Neural progenitor cell (in vitro differentiated cells): ENCODE data around the gene IL1RAPL1. TPM values are rescaled to one million over a fixed set of nuclear protein-coding genes. Genes with fewer than 3 reads are reported as not detected.

ENCODE experiments used
- DNase-seq: peaks from one replicate; pipeline ENCODE4 v3.0.0-alpha.2; 2016; ENCODE audit warnings: low spot score
- H2AFZ ChIP-seq: fragments of 200-600 bp; sonication (generic); replicated peaks from 2 replicates; pipeline ENCODE4 v1.6.1; 2016; ENCODE audit warnings: antibody characterized with exemption
- H3F3A ChIP-seq: fragments of 200-600 bp; sonication (generic); 2 replicates; pipeline ENCODE4 v1.6.1; 2016; ENCODE audit warnings: antibody characterized with exemption, low read depth
- H3K27ac ChIP-seq: fragments of 200-600 bp; sonication (generic); 2 replicates; pipeline ENCODE4 v1.5.1; 2016; ENCODE audit warnings: mild to moderate bottlenecking
- H3K27me3 ChIP-seq: fragments of 200-600 bp; sonication (generic); 2 replicates; pipeline ENCODE4 v1.6.1; 2016; ENCODE audit warnings: mild to moderate bottlenecking, moderate library complexity
- H3K36me3 ChIP-seq: fragments of 200-600 bp; sonication (generic); 2 replicates; pipeline ENCODE4 v1.5.1; 2016
- H3K4me1 ChIP-seq: fragments of 200-600 bp; sonication (generic); 2 replicates; pipeline ENCODE4 v1.6.1; 2016; ENCODE audit warnings: mixed run types
- H3K4me2 ChIP-seq: fragments of 200-600 bp; sonication (generic); 2 replicates; pipeline ENCODE4 v1.6.1; 2016
- H3K4me3 ChIP-seq: fragments of 200-600 bp; sonication (generic); 2 replicates; pipeline ENCODE4 v1.5.1; 2016
- H3K79me2 ChIP-seq: fragments of 200-600 bp; sonication (generic); 2 replicates; pipeline ENCODE4 v1.6.1; 2016; ENCODE audit warnings: low read depth
- H3K9ac ChIP-seq: fragments of 200-600 bp; sonication (generic); 2 replicates; pipeline ENCODE4 v1.6.1; 2016
- H3K9me3 ChIP-seq: fragments of 200-600 bp; sonication (generic); 2 replicates; pipeline ENCODE4 v1.5.1; 2016; ENCODE audit warnings: low read depth
- H4K20me1 ChIP-seq: fragments of 200-600 bp; sonication (generic); 2 replicates; pipeline ENCODE4 v1.6.1; 2016; ENCODE audit warnings: low read depth
- H3K27ac Mint-ChIP-seq: 3 replicates; pipeline ENCODE4 v1.8.0; 2021; ENCODE audit warnings: mixed read lengths
- H3K27me3 Mint-ChIP-seq: 2 replicates; pipeline ENCODE4 v1.8.0; 2022; ENCODE audit warnings: low read depth, mild to moderate bottlenecking, inconsistent platforms, moderate library complexity, mixed read lengths; ENCODE audit not compliant: insufficient read depth
- H3K36me3 Mint-ChIP-seq: 3 replicates; pipeline ENCODE4 v1.8.0; 2021; ENCODE audit warnings: mixed read lengths
- H3K4me1 Mint-ChIP-seq: 3 replicates; pipeline ENCODE4 v1.8.0; 2021; ENCODE audit warnings: mixed read lengths
- H3K4me3 Mint-ChIP-seq: 3 replicates; pipeline ENCODE4 v1.8.0; 2021; ENCODE audit warnings: mild to moderate bottlenecking, moderate library complexity, mixed read lengths
- H3K9me3 Mint-ChIP-seq: 3 replicates; pipeline ENCODE4 v1.8.0; 2020; ENCODE audit warnings: mixed read lengths
- EZH2 ChIP-seq: fragments of 200-600 bp; sonication (generic); IDR thresholded peaks from 2 replicates; pipeline ENCODE4 v1.6.1; 2017; ENCODE audit warnings: antibody characterized with exemption, mild to moderate bottlenecking, moderate library complexity
- EZH2phosphoT487 ChIP-seq: fragments of 200-600 bp; sonication (generic); IDR thresholded peaks from 2 replicates; pipeline ENCODE4 v1.6.1; 2017; ENCODE audit warnings: antibody characterized with exemption
- total RNA-seq: library from RNA; depleted of rRNA; stranded (reverse); fragments of >200 nt; gene quantifications from 2 replicates; pipeline ENCODE4 v1.2.3, GENCODE V29; 2015; ENCODE audit warnings: low replicate concordance
- TF ChIP-seq, protein P1 (sequence below): fragments of 200-600 bp; sonication (generic); IDR thresholded peaks from 2 replicates; pipeline ENCODE4 v1.5.1; 2017; ENCODE audit warnings: antibody characterized with exemption, mild to moderate bottlenecking

Gene IL1RAPL1
- total RNA-seq, 1 donor from 2014 or later, result 13.4 TPM

DNA sequence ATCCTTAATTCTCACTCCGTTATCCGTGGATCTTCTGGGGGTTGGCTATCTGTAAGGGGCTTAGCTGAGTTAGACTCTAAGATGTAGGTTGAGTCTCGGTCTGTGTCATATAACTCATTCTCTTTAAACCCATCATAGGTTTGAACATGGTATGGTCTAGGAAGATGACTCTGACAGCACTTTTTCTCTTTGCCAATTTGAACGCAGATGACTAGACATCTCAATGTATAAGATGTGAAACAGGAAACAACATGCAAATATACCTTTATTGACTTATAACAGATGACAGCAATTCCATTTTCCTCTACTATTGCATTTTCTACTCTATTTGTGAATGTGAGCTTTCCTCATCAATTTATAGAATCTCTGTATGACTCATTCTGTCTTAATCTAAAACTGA lies 993.3 kb downstream of the IL1RAPL1 start:
- no peak for DNase-seq
- Mint-ChIP-seq H3K4me3 (no peak overlapping the region), H3K9me3 (no peaks in the 10 kb centered on the region), H3K36me3 (no peaks in the 10 kb centered on the region), H3K4me1 (no peaks in the 10 kb centered on the region), H3K27me3 (no peaks in the 10 kb centered on the region), H3K27ac (no peak overlapping the region)
- H3K79me2 ChIP-seq, result no peaks in the 10 kb centered on the region
- no peaks in the 10 kb centered on the region for H3K27me3 ChIP-seq
- no peaks in the 10 kb centered on the region for H3K36me3 ChIP-seq
- no peak for TF ChIP-seq EZH2
- TF ChIP-seq, protein P1, sequence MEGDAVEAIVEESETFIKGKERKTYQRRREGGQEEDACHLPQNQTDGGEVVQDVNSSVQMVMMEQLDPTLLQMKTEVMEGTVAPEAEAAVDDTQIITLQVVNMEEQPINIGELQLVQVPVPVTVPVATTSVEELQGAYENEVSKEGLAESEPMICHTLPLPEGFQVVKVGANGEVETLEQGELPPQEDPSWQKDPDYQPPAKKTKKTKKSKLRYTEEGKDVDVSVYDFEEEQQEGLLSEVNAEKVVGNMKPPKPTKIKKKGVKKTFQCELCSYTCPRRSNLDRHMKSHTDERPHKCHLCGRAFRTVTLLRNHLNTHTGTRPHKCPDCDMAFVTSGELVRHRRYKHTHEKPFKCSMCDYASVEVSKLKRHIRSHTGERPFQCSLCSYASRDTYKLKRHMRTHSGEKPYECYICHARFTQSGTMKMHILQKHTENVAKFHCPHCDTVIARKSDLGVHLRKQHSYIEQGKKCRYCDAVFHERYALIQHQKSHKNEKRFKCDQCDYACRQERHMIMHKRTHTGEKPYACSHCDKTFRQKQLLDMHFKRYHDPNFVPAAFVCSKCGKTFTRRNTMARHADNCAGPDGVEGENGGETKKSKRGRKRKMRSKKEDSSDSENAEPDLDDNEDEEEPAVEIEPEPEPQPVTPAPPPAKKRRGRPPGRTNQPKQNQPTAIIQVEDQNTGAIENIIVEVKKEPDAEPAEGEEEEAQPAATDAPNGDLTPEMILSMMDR, result no peak
- TF ChIP-seq EZH2phosphoT487, result no peak
- no peak overlapping the region for H3K4me3 ChIP-seq
- H2AFZ ChIP-seq, result no peak overlapping the region
- no peak overlapping the region for H3K27ac ChIP-seq
- no peak overlapping the region for H3K4me2 ChIP-seq
- no peaks in the 10 kb centered on the region for H3K9me3 ChIP-seq
- no peak overlapping the region for H3K9ac ChIP-seq
- H4K20me1 ChIP-seq, result no peaks in the 10 kb centered on the region
- no peaks in the 10 kb centered on the region for H3F3A ChIP-seq
- H3K4me1 ChIP-seq, result no peaks in the 10 kb centered on the region

DNA sequence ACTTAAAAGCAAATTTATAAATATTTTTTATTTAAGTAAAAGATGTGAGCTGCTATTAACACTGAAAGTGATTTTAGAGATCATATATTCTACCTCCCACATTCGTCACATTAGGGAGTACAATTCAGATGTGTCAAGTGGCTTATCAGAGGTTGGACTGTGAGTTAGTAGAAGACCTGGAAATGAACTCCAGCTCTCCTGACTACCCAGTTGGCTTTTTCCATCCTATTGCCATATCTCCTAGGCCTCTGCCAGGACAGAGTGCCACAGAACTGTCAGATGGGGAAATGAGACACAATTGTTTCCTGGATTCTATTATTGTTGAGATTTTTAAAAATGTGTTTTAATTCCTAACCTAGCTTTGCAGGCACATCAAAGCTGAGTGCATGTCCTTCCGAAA lies 994.0 kb downstream of the IL1RAPL1 start:
- H3K36me3 Mint-ChIP-seq, result no peaks in the 10 kb centered on the region

DNA sequence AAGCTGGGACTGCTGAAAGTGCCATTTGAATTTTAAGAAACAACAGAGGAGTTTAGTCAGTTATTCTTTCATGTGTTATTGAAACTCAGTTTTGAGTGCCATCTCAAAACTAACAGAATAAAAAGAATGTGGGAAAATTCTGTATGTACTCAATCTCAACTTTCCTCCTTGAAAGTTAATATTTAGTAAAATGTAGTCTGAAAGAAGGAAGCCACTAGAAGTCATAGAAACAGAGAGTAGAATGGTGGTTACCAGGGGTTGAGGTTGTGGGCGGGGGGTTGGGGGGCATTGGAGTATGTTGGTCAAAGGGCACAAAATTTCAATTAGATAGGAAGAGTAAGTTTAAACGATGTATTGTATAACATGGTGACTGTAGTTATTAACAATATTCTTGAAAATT lies 999.9 kb downstream of the IL1RAPL1 start:
- no peaks in the 10 kb centered on the region for H3K9me3 Mint-ChIP-seq
- TF ChIP-seq EZH2phosphoT487 (no peak), EZH2 (no peak)
- TF ChIP-seq, protein P1, result no peak
- H3K36me3 ChIP-seq, result no peaks in the 10 kb centered on the region

More for the DNA sequence above, 994.0 kb downstream of the IL1RAPL1 start:
- H3K4me3 ChIP-seq, result no peak overlapping the region
- H3K4me1 ChIP-seq, result no peaks in the 10 kb centered on the region
- no peak overlapping the region for H3K4me2 ChIP-seq
- H3K9ac ChIP-seq, result no peak overlapping the region
- no peaks in the 10 kb centered on the region for H3F3A ChIP-seq
- Mint-ChIP-seq H3K27ac (no peak overlapping the region), H3K9me3 (no peaks in the 10 kb centered on the region), H3K4me1 (no peaks in the 10 kb centered on the region), H3K27me3 (no peaks in the 10 kb centered on the region), H3K4me3 (no peak overlapping the region)
- H2AFZ ChIP-seq, result no peak overlapping the region
- no peak overlapping the region for H3K27ac ChIP-seq
- no peaks in the 10 kb centered on the region for H3K36me3 ChIP-seq
- TF ChIP-seq, protein P1, result no peak
- TF ChIP-seq EZH2phosphoT487, result no peak
- no peak for TF ChIP-seq EZH2
- no peaks in the 10 kb centered on the region for H3K27me3 ChIP-seq
- H4K20me1 ChIP-seq, result no peaks in the 10 kb centered on the region
- no peaks in the 10 kb centered on the region for H3K9me3 ChIP-seq
- DNase-seq, result no peak
- H3K79me2 ChIP-seq, result no peaks in the 10 kb centered on the region

More for the DNA sequence above, 999.9 kb downstream of the IL1RAPL1 start:
- no peak overlapping the region for H3K4me3 ChIP-seq
- no peaks in the 10 kb centered on the region for H3K9me3 ChIP-seq
- no peak for DNase-seq
- Mint-ChIP-seq H3K27ac (no peak overlapping the region), H3K27me3 (no peaks in the 10 kb centered on the region), H3K36me3 (no peaks in the 10 kb centered on the region), H3K4me3 (no peak overlapping the region), H3K4me1 (no peaks in the 10 kb centered on the region)
- no peak overlapping the region for H3K4me2 ChIP-seq
- H3K27me3 ChIP-seq, result no peaks in the 10 kb centered on the region
- H3K79me2 ChIP-seq, result no peaks in the 10 kb centered on the region
- H3F3A ChIP-seq, result no peaks in the 10 kb centered on the region
- no peaks in the 10 kb centered on the region for H3K4me1 ChIP-seq
- no peak overlapping the region for H2AFZ ChIP-seq
- no peak overlapping the region for H3K9ac ChIP-seq
- H3K27ac ChIP-seq, result no peak overlapping the region
- no peaks in the 10 kb centered on the region for H4K20me1 ChIP-seq
